ENCODE results near the gene CBLL2. TPM values are rescaled to one million over a fixed set of nuclear protein-coding genes. Genes with fewer than 3 reads are reported as not detected.

The CBLL2 gene
- polyA plus RNA-seq, 3 donors = not detected

DNA sequence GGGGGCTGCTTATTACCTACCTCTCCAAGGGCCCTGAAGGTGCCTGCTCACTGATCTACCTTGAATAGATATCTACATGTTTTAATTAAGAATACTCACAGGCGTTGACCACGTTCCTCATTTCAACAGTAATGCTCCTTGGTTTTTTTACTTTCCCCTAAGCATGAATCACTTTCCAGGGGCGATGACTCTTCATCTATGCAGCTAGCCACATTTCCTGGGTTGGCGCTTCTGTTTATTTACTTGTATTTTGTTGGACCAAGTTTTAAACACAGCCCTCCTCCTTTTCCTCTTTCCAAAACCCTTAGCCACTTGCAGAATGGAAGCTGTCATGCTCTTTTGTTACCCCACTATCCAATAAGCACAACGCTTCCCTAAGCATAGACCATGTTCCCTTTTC lies 50.8 kb downstream of the CBLL2 start:
- no CpG with 5 or more reads among the region's 5 CpGs for WGBS (ENCODE audit: insufficient coverage)
- Mint-ChIP-seq H3K27me3 (ENCODE audit: low read depth in 3 of 3) (no peaks in the 10 kb centered on the region), H3K27ac (no peak overlapping the region), H3K4me3 (no peak overlapping the region), H3K36me3 (no peaks in the 10 kb centered on the region), H3K9me3 (peaks cover 0 to 4% (median 0%) of the 10 kb centered on the region in 7 donors), H3K4me1 (no peaks in the 10 kb centered on the region)
- Histone ChIP-seq H2AFZ (ENCODE audit: insufficient read depth, low read depth, low read length, poor library complexity, severe bottlenecking) (no peak overlapping the region), H3K9ac (ENCODE audit: insufficient read depth, low read length, poor library complexity, severe bottlenecking) (no peak overlapping the region), H3K4me3 (replicated peaks in 1 of 3; ENCODE audit: low read depth in 2 of 3, low read length in 3 of 3) (no peak overlapping the region), H3K36me3 (replicated peaks in 1 of 2; ENCODE audit: control insufficient read depth in 1 of 2, insufficient read depth in 2 of 2, low read length in 2 of 2) (no peaks in the 10 kb centered on the region), H3K27ac (ENCODE audit: low read depth in 1 of 2, low read length in 2 of 2) (no peak overlapping the region), H3K9me3 (replicated peaks in 1 of 2; ENCODE audit: control insufficient read depth in 1 of 2, insufficient read depth in 1 of 2, low read length in 2 of 2) (no peaks in the 10 kb centered on the region), H3K27me3 (ENCODE audit: control insufficient read depth in 2 of 2, insufficient read depth in 2 of 2, low read length in 2 of 2) (no peaks in the 10 kb centered on the region), H4K20me1 (ENCODE audit: insufficient read depth, low read length) (no peaks in the 10 kb centered on the region), H3K4me1 (ENCODE audit: control insufficient read depth in 1 of 2, insufficient read depth in 2 of 2, low read length in 2 of 2) (no peaks in the 10 kb centered on the region), H3K4me2 (replicated peaks; ENCODE audit: extremely low read depth, low read length, poor library complexity, severe bottlenecking) (no peak overlapping the region), H3K79me2 (ENCODE audit: insufficient read depth, low read length) (no peaks in the 10 kb centered on the region)
- TF ChIP-seq, protein P1, sequence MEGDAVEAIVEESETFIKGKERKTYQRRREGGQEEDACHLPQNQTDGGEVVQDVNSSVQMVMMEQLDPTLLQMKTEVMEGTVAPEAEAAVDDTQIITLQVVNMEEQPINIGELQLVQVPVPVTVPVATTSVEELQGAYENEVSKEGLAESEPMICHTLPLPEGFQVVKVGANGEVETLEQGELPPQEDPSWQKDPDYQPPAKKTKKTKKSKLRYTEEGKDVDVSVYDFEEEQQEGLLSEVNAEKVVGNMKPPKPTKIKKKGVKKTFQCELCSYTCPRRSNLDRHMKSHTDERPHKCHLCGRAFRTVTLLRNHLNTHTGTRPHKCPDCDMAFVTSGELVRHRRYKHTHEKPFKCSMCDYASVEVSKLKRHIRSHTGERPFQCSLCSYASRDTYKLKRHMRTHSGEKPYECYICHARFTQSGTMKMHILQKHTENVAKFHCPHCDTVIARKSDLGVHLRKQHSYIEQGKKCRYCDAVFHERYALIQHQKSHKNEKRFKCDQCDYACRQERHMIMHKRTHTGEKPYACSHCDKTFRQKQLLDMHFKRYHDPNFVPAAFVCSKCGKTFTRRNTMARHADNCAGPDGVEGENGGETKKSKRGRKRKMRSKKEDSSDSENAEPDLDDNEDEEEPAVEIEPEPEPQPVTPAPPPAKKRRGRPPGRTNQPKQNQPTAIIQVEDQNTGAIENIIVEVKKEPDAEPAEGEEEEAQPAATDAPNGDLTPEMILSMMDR (IDR thresholded peaks at IDR 0.05) = no peak
- intact Hi-C loops (cut with micrococcal nuclease) = no loop called here
- DNase-seq = no peak

Other genes starting within 250 kb of the CBLL2 start
- under 1 TPM in 1 of 3 donors, not detected in 2; 0.03 TPM for gene PHEX, start 240.6 kb upstream of the CBLL2 start, polyA plus RNA-seq

Measured in CD14-positive monocyte (primary cell).